Brain pericyte (primary cell): Measurements from ENCODE around the gene CHST2.

Experiments used
- DNase-seq: peaks from one replicate; pipeline ENCODE4 v3.0.0-alpha.2; 2012; ENCODE audit warnings: low read depth, low spot score

The CHST2 gene

DNA sequence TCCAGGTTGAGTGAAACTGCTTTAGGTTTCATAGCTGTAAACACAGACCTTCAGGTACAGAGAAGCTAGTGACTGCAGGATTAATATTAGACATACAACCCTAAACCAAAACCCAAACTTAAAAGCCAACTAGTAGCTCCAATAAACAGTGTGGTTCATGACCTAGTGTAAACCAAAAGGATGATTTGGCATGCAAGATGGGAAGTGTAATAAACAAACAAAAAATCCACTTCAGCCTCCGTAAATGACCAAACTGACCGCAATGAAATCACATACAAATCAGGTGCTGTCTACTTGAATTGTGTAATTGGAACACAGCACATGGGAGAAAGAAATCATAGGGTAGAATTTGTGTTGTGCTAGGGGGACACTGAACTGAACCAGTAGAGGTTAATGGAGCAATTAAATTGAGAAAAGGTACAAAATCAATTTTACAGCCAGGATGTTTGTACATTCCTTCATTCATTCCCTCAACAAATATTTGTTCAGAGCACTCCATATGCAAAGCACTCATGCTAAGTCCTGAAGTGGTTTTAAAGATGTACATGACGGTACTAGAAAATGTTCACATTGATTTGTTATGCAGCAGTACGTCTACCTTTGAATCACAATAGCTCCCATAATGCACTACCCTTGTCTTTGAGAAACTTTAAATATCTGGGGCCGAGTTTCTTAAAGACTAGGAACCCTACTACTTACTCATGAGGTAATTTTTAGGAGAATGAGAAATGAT lies 21.4 kb upstream of the CHST2 start:
- DNase-seq: no peak

DNA sequence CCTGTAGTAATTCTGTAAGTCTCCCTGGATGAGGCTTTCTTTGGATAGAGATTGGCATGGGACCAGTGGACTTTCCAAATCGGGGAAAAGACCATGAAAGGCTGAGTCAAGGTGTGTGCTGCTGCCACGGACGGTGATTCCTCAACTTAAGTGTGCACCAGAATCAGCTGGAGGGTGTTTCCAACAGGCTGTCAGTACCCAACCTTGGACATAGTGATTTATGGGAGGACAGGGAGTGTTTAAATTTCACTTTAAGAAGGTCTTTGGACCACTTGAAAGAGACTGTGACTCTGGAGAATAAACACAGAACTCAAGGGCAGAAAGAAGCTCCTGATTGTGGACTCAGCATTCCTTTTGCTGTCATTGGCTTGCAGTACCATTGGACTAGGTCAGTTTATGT lies 20.4 kb upstream of the CHST2 start:
- DNase-seq: no peak

DNA sequence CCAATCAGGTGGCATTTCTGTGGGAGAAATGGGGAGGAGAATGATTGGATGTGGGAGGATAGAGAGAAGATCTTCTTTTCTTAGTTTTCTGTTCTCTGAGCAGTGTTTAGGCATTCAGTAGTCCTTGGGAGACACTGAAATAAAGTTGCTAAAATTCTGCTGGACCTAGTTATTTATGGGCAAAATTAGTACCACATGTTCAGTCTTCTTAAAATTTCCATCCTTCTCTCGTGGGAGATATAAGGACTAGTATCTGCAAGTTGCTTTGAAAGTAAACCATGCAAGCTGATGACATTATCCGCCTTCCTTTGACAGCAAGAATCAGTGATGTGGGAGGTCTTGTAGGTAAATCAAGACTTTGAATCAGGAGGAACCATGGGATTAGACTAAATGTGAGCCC lies 19.9 kb upstream of the CHST2 start:
- no peak for DNase-seq

DNA sequence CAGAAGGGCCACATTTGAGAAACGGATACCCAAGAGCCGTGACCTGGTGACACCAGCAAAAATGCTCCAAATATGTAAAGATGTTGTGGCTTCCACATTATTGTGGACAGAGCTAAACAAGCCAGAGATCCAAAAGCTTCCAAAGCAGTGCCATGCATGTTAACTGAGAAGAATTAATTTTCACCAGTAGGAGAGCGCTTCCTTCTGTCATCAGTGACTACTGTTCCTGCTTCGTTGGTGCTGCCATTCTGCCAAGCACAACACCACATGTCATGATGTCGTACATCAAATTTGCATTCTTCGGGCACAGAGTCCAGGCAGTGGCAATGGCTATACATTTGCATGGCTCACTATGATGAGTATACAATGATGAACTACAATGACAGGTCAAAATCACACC lies 19.1 kb upstream of the CHST2 start:
- DNase-seq: no peak

DNA sequence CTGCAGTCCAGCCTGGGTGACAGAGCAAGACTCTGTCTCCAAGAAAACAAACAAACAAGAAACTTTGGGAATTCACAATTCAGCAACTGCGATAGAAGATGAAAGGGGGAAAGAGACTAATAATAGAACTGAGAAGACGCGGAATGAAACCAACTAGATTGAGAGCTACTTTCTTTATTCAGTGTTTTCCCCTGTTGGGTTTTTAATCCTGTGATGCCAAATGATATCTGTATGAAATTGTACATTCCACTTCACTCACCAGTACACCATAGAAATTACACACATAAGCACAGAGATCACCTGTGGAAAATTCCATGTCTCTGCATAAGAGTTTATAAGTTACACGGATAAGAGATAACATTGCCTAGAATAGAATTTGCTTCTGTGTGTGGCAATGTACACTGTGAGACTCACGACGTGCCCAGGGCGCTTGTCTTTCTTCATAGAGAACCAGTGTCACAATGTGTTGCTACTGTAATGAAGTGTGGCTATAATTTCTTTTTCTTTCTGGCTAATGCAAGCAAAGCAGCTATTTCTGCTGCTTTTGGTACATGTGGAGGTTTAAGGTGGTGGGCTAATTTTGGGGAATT lies 17.7 kb upstream of the CHST2 start:
- DNase-seq: no peak

- no peak for DNase-seq
Observed at GRCh38 chr3:143103652-143104051, 15.9 kb upstream of the CHST2 start.

GRCh38 chr3:143105170-143105569 lies 14.4 kb upstream of the CHST2 start:
- DNase-seq: no peak

- DNase-seq: no peak
Observed at GRCh38 chr3:143109861-143110260, 9.7 kb upstream of the CHST2 start.

DNA sequence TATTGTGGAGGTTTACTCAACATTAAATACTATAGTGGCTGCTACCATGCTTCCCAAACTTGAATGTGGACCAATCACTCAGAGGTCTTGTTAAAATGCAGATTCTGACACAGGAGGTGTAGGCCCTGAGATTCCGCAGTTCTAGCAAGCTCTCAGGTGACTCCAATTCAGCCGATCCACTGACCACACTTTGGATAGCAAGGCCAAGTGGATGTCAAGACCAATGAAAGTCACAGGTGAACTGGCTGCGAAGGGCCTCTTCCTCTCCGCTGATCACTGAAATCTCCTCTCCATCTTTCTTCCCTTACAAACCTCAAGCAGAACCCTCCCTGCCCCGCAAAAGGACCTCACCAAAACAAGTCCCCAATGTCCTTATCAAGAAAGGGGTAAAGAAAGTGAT lies 9.2 kb upstream of the CHST2 start:
- DNase-seq: no peak

- no peak for DNase-seq
Observed at GRCh38 chr3:143118630-143119008, 952 bp upstream of the CHST2 start.

DNA sequence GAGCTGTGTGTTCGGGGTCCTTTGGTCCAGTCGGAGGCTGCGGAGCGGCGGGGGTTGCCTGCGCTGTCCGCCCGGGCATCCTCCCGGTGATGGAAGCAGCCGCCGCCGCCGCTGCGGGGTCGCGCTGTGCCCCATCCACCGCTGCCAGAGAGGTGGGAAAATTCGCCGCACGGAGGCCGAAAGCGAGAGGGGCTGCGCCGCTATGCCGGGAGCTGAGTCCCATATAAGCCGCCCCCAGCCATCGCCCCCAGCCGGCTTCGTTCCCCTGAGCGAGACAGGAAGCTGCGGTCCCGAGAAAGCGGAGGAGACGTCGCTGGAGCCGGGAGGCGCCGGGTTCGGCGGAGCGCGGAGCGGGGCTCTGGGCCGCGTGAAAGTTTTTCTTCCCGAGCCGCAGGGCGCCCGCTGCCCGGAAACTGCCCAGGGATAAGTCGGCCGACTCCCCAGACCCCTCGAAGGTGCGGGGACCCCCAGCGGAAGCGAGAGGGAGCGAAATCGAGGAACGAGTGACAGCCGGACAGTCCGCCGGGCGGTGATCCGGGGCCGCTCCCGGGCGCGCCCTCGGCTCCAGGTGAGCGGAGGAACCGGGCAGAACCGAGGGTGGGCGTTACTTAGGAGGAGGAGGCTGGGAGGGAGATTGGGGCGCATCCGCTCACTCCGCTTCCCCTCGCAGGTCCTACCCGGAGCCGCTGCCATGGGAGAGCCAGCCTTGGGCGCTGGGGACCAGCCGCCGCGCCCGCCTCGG lies 574 bp downstream of the CHST2 start:
- DNase-seq: no peak

- DNase-seq: no peak
Observed at GRCh38 chr3:143120716-143121240, 1.2 kb downstream of the CHST2 start.

DNA sequence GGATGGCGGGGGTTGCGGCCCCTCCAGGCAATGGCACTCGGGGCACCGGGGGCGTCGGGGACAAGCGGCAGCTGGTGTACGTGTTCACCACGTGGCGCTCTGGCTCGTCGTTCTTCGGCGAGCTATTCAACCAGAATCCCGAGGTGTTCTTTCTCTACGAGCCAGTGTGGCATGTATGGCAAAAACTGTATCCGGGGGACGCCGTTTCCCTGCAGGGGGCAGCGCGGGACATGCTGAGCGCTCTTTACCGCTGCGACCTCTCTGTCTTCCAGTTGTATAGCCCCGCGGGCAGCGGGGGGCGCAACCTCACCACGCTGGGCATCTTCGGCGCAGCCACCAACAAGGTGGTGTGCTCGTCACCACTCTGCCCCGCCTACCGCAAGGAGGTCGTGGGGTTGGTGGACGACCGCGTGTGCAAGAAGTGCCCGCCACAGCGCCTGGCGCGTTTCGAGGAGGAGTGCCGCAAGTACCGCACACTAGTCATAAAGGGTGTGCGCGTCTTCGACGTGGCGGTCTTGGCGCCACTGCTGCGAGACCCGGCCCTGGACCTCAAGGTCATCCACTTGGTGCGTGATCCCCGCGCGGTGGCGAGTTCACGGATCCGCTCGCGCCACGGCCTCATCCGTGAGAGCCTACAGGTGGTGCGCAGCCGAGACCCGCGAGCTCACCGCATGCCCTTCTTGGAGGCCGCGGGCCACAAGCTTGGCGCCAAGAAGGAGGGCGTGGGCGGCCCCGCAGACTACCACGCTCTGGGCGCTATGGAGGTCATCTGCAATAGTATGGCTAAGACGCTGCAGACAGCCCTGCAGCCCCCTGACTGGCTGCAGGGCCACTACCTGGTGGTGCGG lies 1.9 kb downstream of the CHST2 start:
- no peak for DNase-seq

- no peak for DNase-seq
Observed at GRCh38 chr3:143122089-143122430, 2.5 kb downstream of the CHST2 start.

GRCh38 chr3:143122608-143123352 lies 3.2 kb downstream of the CHST2 start:
- DNase-seq: no peak

GRCh38 chr3:143123353-143123984 lies 3.9 kb downstream of the CHST2 start:
- no peak for DNase-seq

DNA sequence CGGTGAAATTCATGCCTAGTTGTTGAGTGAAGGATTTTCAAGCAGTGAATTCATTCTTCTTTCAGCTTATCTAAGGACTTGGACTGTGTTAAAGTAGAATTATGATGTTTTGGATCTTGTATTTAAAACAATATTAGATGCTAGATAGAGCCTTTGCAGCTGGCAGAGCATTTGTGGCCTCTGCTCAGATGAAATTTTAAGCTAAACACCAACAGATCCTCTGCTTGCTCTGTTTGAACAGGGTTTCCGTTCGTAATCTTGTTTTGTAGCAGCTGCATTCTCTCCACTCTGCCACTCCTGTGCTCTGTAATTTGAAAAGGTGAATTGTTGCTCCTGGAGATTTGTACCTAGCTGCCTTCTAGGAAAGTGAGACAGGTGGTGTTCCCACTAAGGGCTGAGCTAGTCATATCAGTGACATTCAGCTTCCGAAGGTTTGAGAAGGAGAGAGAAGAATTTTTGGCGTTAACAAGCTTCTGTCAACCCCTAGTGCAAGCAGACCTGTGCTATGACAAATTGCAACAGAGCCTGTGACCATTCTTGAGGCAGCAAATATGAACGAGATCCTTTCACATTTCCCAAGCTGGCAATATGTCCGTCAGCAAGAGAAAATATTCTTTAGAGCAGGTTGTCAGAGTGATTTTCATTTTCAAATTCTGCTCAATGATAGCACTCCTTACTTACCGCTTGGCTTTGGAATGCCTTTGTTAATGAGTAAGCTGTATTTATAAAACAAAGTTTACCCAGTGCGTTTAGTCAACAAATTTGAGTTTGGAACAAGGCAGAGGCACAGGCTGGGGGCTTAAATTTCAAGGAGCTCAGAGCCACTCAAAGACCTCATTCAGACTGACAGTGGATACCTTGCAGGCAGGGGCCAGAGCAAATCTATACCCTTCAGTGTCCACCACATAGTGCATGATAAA lies 5.3 kb downstream of the CHST2 start:
- no peak for DNase-seq

DNA sequence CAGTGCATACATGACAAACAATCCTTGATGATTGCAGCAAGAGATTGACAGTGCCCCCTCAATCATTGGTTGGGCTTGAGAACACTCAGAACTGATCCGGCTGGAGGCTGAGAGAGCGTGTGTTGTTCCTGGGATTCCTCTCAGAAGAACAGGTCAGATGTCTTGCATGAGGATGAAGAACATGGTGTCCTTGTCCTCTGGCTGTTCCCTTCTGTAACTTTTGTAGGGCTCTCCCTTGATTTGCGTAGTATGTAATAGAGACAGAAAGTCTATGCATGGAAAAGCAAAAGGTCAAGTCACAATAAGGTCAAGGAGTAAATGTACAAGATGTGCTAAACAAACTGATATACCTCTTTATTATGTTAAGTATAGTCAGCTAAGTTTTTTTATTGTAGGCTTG lies 8.2 kb downstream of the CHST2 start:
- no peak for DNase-seq

GRCh38 chr3:143128227-143128955 lies 8.8 kb downstream of the CHST2 start:
- DNase-seq: no peak
